Activated naive CD4-positive, alpha-beta T cell treated with anti-CD3 and anti-CD28 coated beads, Interleukin-2, amount 10 ng/mL, durations not matched to agents 7 days and 5 days (primary cell): Measurements from ENCODE around the gene CCDC144A.
"Not testable (repeated sequence)": the region's sequence is repeated elsewhere in the genome, so short reads cannot be mapped to it uniquely, and the experiment has no call there.

Experiments used
- CTCF ChIA-PET: fragments of 350-600 bp; sonication (Branson Sonifier 250); formaldehyde crosslinking; loops from one replicate; lab custom pipeline; 2021; ENCODE audit warnings: antibody characterized with exemption; lab: Charles Lee
- DNase-seq: peaks from one replicate; pipeline ENCODE4 v3.0.0-alpha.2; 2020
- H3K27ac Mint-ChIP-seq: one replicate; pipeline ENCODE4 v1.8.0; 2021; ENCODE audit warnings: mild to moderate bottlenecking, moderate library complexity, mixed read lengths
- H3K27me3 Mint-ChIP-seq: one replicate; pipeline ENCODE4 v1.8.0; 2021; ENCODE audit warnings: mild to moderate bottlenecking, mixed read lengths
- H3K36me3 Mint-ChIP-seq: one replicate; pipeline ENCODE4 v1.8.0; 2021; ENCODE audit warnings: mixed read lengths
- H3K4me1 Mint-ChIP-seq: one replicate; pipeline ENCODE4 v1.8.0; 2021; ENCODE audit warnings: mixed read lengths
- H3K4me3 Mint-ChIP-seq: one replicate; pipeline ENCODE4 v1.8.0; 2021; ENCODE audit warnings: mild to moderate bottlenecking, moderate library complexity, mixed read lengths
- H3K9me3 Mint-ChIP-seq: one replicate; pipeline ENCODE4 v1.8.0; 2021; ENCODE audit warnings: mixed read lengths

Gene CCDC144A

GRCh38 chr17:16820161-16820877 lies 130.3 kb downstream of the CCDC144A start:
- CTCF ChIA-PET, result no interaction called here
- Mint-ChIP-seq H3K36me3 (no peaks in the 10 kb centered on the region), H3K27ac (no peak overlapping the region), H3K4me1 (no peaks in the 10 kb centered on the region), H3K9me3 (no peaks in the 10 kb centered on the region), H3K4me3 (no peak overlapping the region), H3K27me3 (peaks cover 37% of the 10 kb centered on the region)
- DNase-seq, result no peak

- peaks cover 1% of the 10 kb centered on the region for H3K9me3 Mint-ChIP-seq
- H3K27me3 Mint-ChIP-seq, result peaks cover 33% of the 10 kb centered on the region
- H3K4me3 Mint-ChIP-seq, result no peak overlapping the region
- H3K4me1 Mint-ChIP-seq, result no peaks in the 10 kb centered on the region
- CTCF ChIA-PET, result no interaction called here
- no peaks in the 10 kb centered on the region for H3K36me3 Mint-ChIP-seq
- DNase-seq, result no peak
- H3K27ac Mint-ChIP-seq, result no peak overlapping the region
These were observed 131.0 kb downstream of the CCDC144A start for GRCh38 chr17:16820979-16821543.

- H3K27me3 Mint-ChIP-seq, result peaks cover 33% of the 10 kb centered on the region
- H3K27ac Mint-ChIP-seq, H3K9me3 Mint-ChIP-seq, H3K4me3 Mint-ChIP-seq, DNase-seq, CTCF ChIA-PET, H3K4me1 Mint-ChIP-seq, H3K36me3 Mint-ChIP-seq: not testable (repeated sequence)
These were observed 132.1 kb downstream of the CCDC144A start for GRCh38 chr17:16822133-16822532.

- peaks cover 19% of the 10 kb centered on the region for H3K27me3 Mint-ChIP-seq
- H3K4me3 Mint-ChIP-seq, CTCF ChIA-PET, DNase-seq, H3K27ac Mint-ChIP-seq, H3K36me3 Mint-ChIP-seq, H3K4me1 Mint-ChIP-seq, H3K9me3 Mint-ChIP-seq: not testable (repeated sequence)
These were observed 133.8 kb downstream of the CCDC144A start for GRCh38 chr17:16823768-16824406.
